ENCODE data around the gene IGLL1.
"Not testable (repeated sequence)": the region's sequence is repeated elsewhere in the genome, so short reads cannot be mapped to it uniquely, and the experiment has no call there.

Gene IGLL1

GRCh38 chr22:23603266-23603665, 23.2 kb upstream of the IGLL1 start:
- Mint-ChIP-seq H3K36me3 (ENCODE audit: low read depth) (no peaks in the 10 kb centered on the region), H3K27ac (no peak overlapping the region), H3K9me3 (no peaks in the 10 kb centered on the region), H3K27me3 (ENCODE audit: low read depth) (peaks cover 3% of the 10 kb centered on the region), H3K4me1 (ENCODE audit: low read depth) (no peaks in the 10 kb centered on the region), H3K4me3 (no peak overlapping the region)

GRCh38 chr22:23598805-23599518, 18.9 kb upstream of the IGLL1 start:
- H3K27ac Mint-ChIP-seq = no peak overlapping the region
- H3K4me3 Mint-ChIP-seq = no peak overlapping the region
- no peaks in the 10 kb centered on the region for H3K4me1 Mint-ChIP-seq (ENCODE audit: low read depth)
- H3K36me3 Mint-ChIP-seq (ENCODE audit: low read depth) = no peaks in the 10 kb centered on the region
- peaks cover 2% of the 10 kb centered on the region for H3K27me3 Mint-ChIP-seq (ENCODE audit: low read depth)
- H3K9me3 Mint-ChIP-seq = no peaks in the 10 kb centered on the region

- H3K9me3 Mint-ChIP-seq; H3K4me3 Mint-ChIP-seq; H3K27ac Mint-ChIP-seq; H3K36me3 Mint-ChIP-seq (ENCODE audit: low read depth); H3K27me3 Mint-ChIP-seq (ENCODE audit: low read depth); H3K4me1 Mint-ChIP-seq (ENCODE audit: low read depth): not testable (repeated sequence)
Measured at GRCh38 chr22:23597576-23598268, 17.6 kb upstream of the IGLL1 start.

GRCh38 chr22:23595904-23596303, 15.8 kb upstream of the IGLL1 start:
- not testable (repeated sequence) for H3K36me3 Mint-ChIP-seq (ENCODE audit: low read depth); H3K4me1 Mint-ChIP-seq (ENCODE audit: low read depth); H3K27me3 Mint-ChIP-seq (ENCODE audit: low read depth); H3K9me3 Mint-ChIP-seq; H3K4me3 Mint-ChIP-seq; H3K27ac Mint-ChIP-seq

GRCh38 chr22:23591846-23592245, 11.8 kb upstream of the IGLL1 start:
- Mint-ChIP-seq H3K27ac (no peak overlapping the region), H3K36me3 (ENCODE audit: low read depth) (no peaks in the 10 kb centered on the region), H3K9me3 (no peaks in the 10 kb centered on the region), H3K4me1 (ENCODE audit: low read depth) (no peaks in the 10 kb centered on the region), H3K4me3 (no peak overlapping the region), H3K27me3 (ENCODE audit: low read depth) (no peaks in the 10 kb centered on the region)

- H3K36me3 Mint-ChIP-seq (ENCODE audit: low read depth) = no peaks in the 10 kb centered on the region
- H3K27me3 Mint-ChIP-seq (ENCODE audit: low read depth) = no peaks in the 10 kb centered on the region
- no peak overlapping the region for H3K4me3 Mint-ChIP-seq
- H3K9me3 Mint-ChIP-seq = no peaks in the 10 kb centered on the region
- H3K4me1 Mint-ChIP-seq (ENCODE audit: low read depth) = no peaks in the 10 kb centered on the region
- no peak overlapping the region for H3K27ac Mint-ChIP-seq
Measured at GRCh38 chr22:23591201-23591791, 11.2 kb upstream of the IGLL1 start.

- peaks cover 5% of the 10 kb centered on the region for H3K4me1 Mint-ChIP-seq (ENCODE audit: low read depth)
- H3K27me3 Mint-ChIP-seq (ENCODE audit: low read depth) = peaks cover 11% of the 10 kb centered on the region
- no peaks in the 10 kb centered on the region for H3K9me3 Mint-ChIP-seq
- H3K36me3 Mint-ChIP-seq (ENCODE audit: low read depth) = no peaks in the 10 kb centered on the region
- no peak overlapping the region for H3K27ac Mint-ChIP-seq
- no peak overlapping the region for H3K4me3 Mint-ChIP-seq
Measured at GRCh38 chr22:23583836-23584235, 3.7 kb upstream of the IGLL1 start.

- Mint-ChIP-seq H3K9me3 (no peaks in the 10 kb centered on the region), H3K36me3 (ENCODE audit: low read depth) (no peaks in the 10 kb centered on the region), H3K27me3 (ENCODE audit: low read depth) (peaks cover 13% of the 10 kb centered on the region), H3K27ac (no peak overlapping the region), H3K4me1 (ENCODE audit: low read depth) (peaks cover 5% of the 10 kb centered on the region), H3K4me3 (no peak overlapping the region)
Measured at GRCh38 chr22:23583153-23583552, 3.1 kb upstream of the IGLL1 start.

GRCh38 chr22:23581260-23581650, 1.2 kb upstream of the IGLL1 start:
- Mint-ChIP-seq H3K4me3 (no peak overlapping the region), H3K4me1 (ENCODE audit: low read depth) (peaks cover 5% of the 10 kb centered on the region), H3K36me3 (ENCODE audit: low read depth) (no peaks in the 10 kb centered on the region), H3K27ac (no peak overlapping the region), H3K27me3 (ENCODE audit: low read depth) (peaks cover 27% of the 10 kb centered on the region), H3K9me3 (no peaks in the 10 kb centered on the region)

- Mint-ChIP-seq H3K27ac (no peak overlapping the region), H3K36me3 (ENCODE audit: low read depth) (no peaks in the 10 kb centered on the region), H3K27me3 (ENCODE audit: low read depth) (peaks cover 32% of the 10 kb centered on the region), H3K4me1 (ENCODE audit: low read depth) (peaks cover 5% of the 10 kb centered on the region), H3K4me3 (no peak overlapping the region), H3K9me3 (no peaks in the 10 kb centered on the region)
Measured at GRCh38 chr22:23580576-23581259, 628 bp upstream of the IGLL1 start.

- no peak overlapping the region for H3K27ac Mint-ChIP-seq
- H3K27me3 Mint-ChIP-seq (ENCODE audit: low read depth) = peaks cover 26% of the 10 kb centered on the region
Measured at GRCh38 chr22:23579280-23579679, 810 bp downstream of the IGLL1 start.

GRCh38 chr22:23578306-23578705, 1.8 kb downstream of the IGLL1 start:
- peaks cover 24% of the 10 kb centered on the region for H3K27me3 Mint-ChIP-seq (ENCODE audit: low read depth)
- peaks cover 5% of the 10 kb centered on the region for H3K4me1 Mint-ChIP-seq (ENCODE audit: low read depth)
- H3K27ac Mint-ChIP-seq = no peak overlapping the region

More at GRCh38 chr22:23579280-23579679, 810 bp downstream of the IGLL1 start:
- Mint-ChIP-seq H3K4me3 (no peak overlapping the region), H3K36me3 (ENCODE audit: low read depth) (no peaks in the 10 kb centered on the region), H3K9me3 (no peaks in the 10 kb centered on the region), H3K4me1 (ENCODE audit: low read depth) (peaks cover 5% of the 10 kb centered on the region)

GRCh38 chr22:23576681-23577080, 3.4 kb downstream of the IGLL1 start:
- H3K4me1 Mint-ChIP-seq (ENCODE audit: low read depth) = peaks cover 5% of the 10 kb centered on the region
- peaks cover 24% of the 10 kb centered on the region for H3K27me3 Mint-ChIP-seq (ENCODE audit: low read depth)
- H3K27ac Mint-ChIP-seq = no peak overlapping the region
- H3K9me3 Mint-ChIP-seq = no peaks in the 10 kb centered on the region
- no peaks in the 10 kb centered on the region for H3K36me3 Mint-ChIP-seq (ENCODE audit: low read depth)
- H3K4me3 Mint-ChIP-seq = no peak overlapping the region

More at GRCh38 chr22:23578306-23578705, 1.8 kb downstream of the IGLL1 start:
- H3K36me3 Mint-ChIP-seq (ENCODE audit: low read depth) = no peaks in the 10 kb centered on the region
- no peak overlapping the region for H3K4me3 Mint-ChIP-seq
- H3K9me3 Mint-ChIP-seq = no peaks in the 10 kb centered on the region

GRCh38 chr22:23575601-23576000, 4.5 kb downstream of the IGLL1 start:
- Mint-ChIP-seq H3K4me1 (ENCODE audit: low read depth) (no peaks in the 10 kb centered on the region), H3K27me3 (ENCODE audit: low read depth) (peaks cover 21% of the 10 kb centered on the region), H3K36me3 (ENCODE audit: low read depth) (no peaks in the 10 kb centered on the region), H3K4me3 (no peak overlapping the region), H3K27ac (no peak overlapping the region), H3K9me3 (no peaks in the 10 kb centered on the region)

GRCh38 chr22:23574877-23575276, 5.2 kb downstream of the IGLL1 start:
- no peaks in the 10 kb centered on the region for H3K4me1 Mint-ChIP-seq (ENCODE audit: low read depth)
- no peak overlapping the region for H3K4me3 Mint-ChIP-seq
- no peaks in the 10 kb centered on the region for H3K36me3 Mint-ChIP-seq (ENCODE audit: low read depth)
- H3K9me3 Mint-ChIP-seq = no peaks in the 10 kb centered on the region
- peaks cover 21% of the 10 kb centered on the region for H3K27me3 Mint-ChIP-seq (ENCODE audit: low read depth)
- no peak overlapping the region for H3K27ac Mint-ChIP-seq

Measured in T-helper 1 cell treated with Interleukin-12 subunit alpha and Interleukin-12 subunit beta and Interleukin-4 antibody, amounts not matched to agents 30 μg/mL and 1 μg/mL, for 36 hours (primary cell).